ENCODE measurements around the gene LYST. TPM values are rescaled to one million over a fixed set of nuclear protein-coding genes. Genes with fewer than 3 reads are reported as not detected.

The LYST gene
- total RNA-seq, 1 donor from 2014 or later, result 72.4 TPM

GRCh38 chr1:235866913-235867845 is 473 bp upstream of the LYST start:
- Histone ChIP-seq H3K27me3 (ENCODE audit: low read depth) (no peaks in the 10 kb centered on the region), H3K4me1 (peaks cover 44% of the 10 kb centered on the region), H3K9me3 (no peaks in the 10 kb centered on the region), H3K4me3 (peak overlapping the region; percentile 95), H3K27ac (peak overlapping the region; percentile 99), H3K36me3 (no peaks in the 10 kb centered on the region)
- ATAC-seq (peak; percentile 97 to 99), DNase-seq (peak; percentile 96)
- no peak for TF ChIP-seq CTCF (IDR thresholded peaks at IDR 0.05)
- intact Hi-C loops (cut with DNase I), result no loop called here

- H3K4me1 ChIP-seq, result peaks cover 48% of the 10 kb centered on the region
- peak; percentile 35 for TF ChIP-seq CTCF (IDR thresholded peaks at IDR 0.05)
- H3K9me3 ChIP-seq, result no peaks in the 10 kb centered on the region
- H3K4me3 ChIP-seq, result peak overlapping the region; percentile 95
- intact Hi-C loops (cut with DNase I), result no loop called here
- ATAC-seq (peak in 1 of 2 donors; percentile 0), DNase-seq (no peak)
- H3K27ac ChIP-seq, result peak overlapping the region; percentile 99
- no peaks in the 10 kb centered on the region for H3K36me3 ChIP-seq
- no peaks in the 10 kb centered on the region for H3K27me3 ChIP-seq (ENCODE audit: low read depth)
Observed at GRCh38 chr1:235865565-235866204, 1.0 kb downstream of the LYST start.

GRCh38 chr1:235864931-235865525 is 1.7 kb downstream of the LYST start:
- intact Hi-C loops (cut with DNase I), result no loop called here

GRCh38 chr1:235864469-235864868 is 2.2 kb downstream of the LYST start:
- peak overlapping the region; percentile 5 for H3K27ac ChIP-seq
- no peak for DNase-seq
- no peaks in the 10 kb centered on the region for H3K9me3 ChIP-seq
- H3K27me3 ChIP-seq (ENCODE audit: low read depth), result no peaks in the 10 kb centered on the region
- intact Hi-C loops (cut with DNase I), result no loop called here
- no peaks in the 10 kb centered on the region for H3K36me3 ChIP-seq
- TF ChIP-seq CTCF (IDR thresholded peaks at IDR 0.05), result no peak
- peaks cover 48% of the 10 kb centered on the region for H3K4me1 ChIP-seq
- ATAC-seq, result no peak
- peak overlapping the region; percentile 95 for H3K4me3 ChIP-seq

More at GRCh38 chr1:235864931-235865525, 1.7 kb downstream of the LYST start:
- no peak for TF ChIP-seq CTCF (IDR thresholded peaks at IDR 0.05)
- DNase-seq (no peak), ATAC-seq (no peak)
- peaks cover 48% of the 10 kb centered on the region for H3K4me1 ChIP-seq
- no peaks in the 10 kb centered on the region for H3K36me3 ChIP-seq
- peak overlapping the region; percentile 5 for H3K27ac ChIP-seq
- peak overlapping the region; percentile 95 for H3K4me3 ChIP-seq
- no peaks in the 10 kb centered on the region for H3K9me3 ChIP-seq
- H3K27me3 ChIP-seq (ENCODE audit: low read depth), result no peaks in the 10 kb centered on the region

- Histone ChIP-seq H3K4me3 (peak overlapping the region; percentile 12), H3K9me3 (no peaks in the 10 kb centered on the region), H3K36me3 (no peaks in the 10 kb centered on the region), H3K27ac (no peak overlapping the region), H3K27me3 (ENCODE audit: low read depth) (no peaks in the 10 kb centered on the region), H3K4me1 (peaks cover 48% of the 10 kb centered on the region)
- intact Hi-C loops (cut with DNase I), result no loop called here
- DNase-seq, result no peak
- ATAC-seq, result no peak
- TF ChIP-seq CTCF (IDR thresholded peaks at IDR 0.05), result no peak
Observed at GRCh38 chr1:235863699-235864093, 3.0 kb downstream of the LYST start.
